ENCODE results near the gene ARHGEF12.
"Not testable (repeated sequence)": the region's sequence is repeated elsewhere in the genome, so short reads cannot be mapped to it uniquely, and the experiment has no call there.

The ARHGEF12 gene

GRCh38 chr11:120489799-120490198 is 153.6 kb downstream of the ARHGEF12 start:
- in situ Hi-C loops (cut with HindIII; ENCODE audit: low sequenced_read_pairs) = no loop called here

- in situ Hi-C loops (cut with HindIII; ENCODE audit: low sequenced_read_pairs) = no loop called here
Observed at GRCh38 chr11:120492486-120492885, 156.3 kb downstream of the ARHGEF12 start.

- in situ Hi-C loops (cut with HindIII; ENCODE audit: low sequenced_read_pairs) = no loop called here
Observed at GRCh38 chr11:120494595-120494994, 158.4 kb downstream of the ARHGEF12 start.

DNA sequence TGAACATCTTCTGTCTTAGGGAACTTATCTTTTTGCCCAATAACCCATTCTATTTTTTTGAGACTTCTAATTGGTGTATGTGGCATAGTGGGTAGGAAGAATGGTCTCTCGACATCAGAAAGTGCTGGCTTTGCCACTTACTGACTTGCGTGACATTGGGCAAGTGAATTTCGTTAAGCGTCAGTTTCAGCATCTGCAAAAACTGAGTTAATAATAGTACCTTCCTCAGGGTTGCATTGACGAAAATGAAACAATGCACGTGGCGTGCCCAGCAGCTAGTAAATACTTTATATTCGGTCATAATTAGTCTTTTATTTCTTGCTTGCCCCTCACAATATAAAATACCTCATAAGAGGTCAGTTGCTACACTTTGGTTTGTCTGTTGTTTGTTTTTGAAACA is 162.9 kb downstream of the ARHGEF12 start:
- in situ Hi-C loops (cut with HindIII; ENCODE audit: low sequenced_read_pairs) = no loop called here

DNA sequence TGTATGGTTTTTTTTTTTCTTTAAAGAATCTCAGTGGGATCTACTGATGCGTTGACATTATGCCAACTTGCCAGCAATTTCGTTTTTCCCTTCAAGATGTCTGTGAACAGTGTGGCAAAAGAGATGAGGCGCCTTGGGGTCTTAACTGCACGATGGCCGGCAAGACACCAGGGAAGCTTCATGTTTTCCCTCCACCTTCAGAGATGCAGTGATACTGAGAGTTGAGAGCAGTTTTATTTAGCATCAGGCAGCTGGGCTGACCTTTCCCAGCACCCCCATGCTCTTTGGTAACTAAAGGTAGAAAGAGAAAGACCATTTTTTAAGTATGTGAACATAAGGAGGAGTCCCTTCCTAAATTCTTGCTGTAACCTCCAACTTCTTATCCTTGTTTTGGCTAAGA is 163.6 kb downstream of the ARHGEF12 start:
- in situ Hi-C loops (cut with HindIII; ENCODE audit: low sequenced_read_pairs) = no loop called here

- in situ Hi-C loops (cut with HindIII; ENCODE audit: low sequenced_read_pairs) = no loop called here
Observed at GRCh38 chr11:120500414-120501071, 164.3 kb downstream of the ARHGEF12 start.

DNA sequence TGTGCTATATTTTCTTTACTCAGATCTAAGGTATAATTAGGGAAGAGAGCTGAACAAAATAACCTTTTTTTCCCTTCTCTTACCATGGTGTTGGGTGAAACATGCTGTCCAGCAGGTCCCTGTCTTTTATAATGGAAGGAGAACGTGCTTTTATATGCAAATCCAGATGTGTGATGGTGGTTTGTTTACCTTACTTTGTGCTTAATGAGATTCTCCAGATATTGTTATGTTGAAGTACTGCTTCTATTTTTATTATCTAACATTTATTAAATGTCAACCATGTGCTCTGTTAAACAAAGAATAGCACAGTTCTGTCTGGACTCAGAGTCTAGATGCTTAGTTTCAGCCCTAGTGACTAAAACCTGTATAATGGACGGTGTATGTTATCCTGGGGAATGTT is 165.2 kb downstream of the ARHGEF12 start:
- in situ Hi-C loops (cut with HindIII; ENCODE audit: low sequenced_read_pairs) = no loop called here

DNA sequence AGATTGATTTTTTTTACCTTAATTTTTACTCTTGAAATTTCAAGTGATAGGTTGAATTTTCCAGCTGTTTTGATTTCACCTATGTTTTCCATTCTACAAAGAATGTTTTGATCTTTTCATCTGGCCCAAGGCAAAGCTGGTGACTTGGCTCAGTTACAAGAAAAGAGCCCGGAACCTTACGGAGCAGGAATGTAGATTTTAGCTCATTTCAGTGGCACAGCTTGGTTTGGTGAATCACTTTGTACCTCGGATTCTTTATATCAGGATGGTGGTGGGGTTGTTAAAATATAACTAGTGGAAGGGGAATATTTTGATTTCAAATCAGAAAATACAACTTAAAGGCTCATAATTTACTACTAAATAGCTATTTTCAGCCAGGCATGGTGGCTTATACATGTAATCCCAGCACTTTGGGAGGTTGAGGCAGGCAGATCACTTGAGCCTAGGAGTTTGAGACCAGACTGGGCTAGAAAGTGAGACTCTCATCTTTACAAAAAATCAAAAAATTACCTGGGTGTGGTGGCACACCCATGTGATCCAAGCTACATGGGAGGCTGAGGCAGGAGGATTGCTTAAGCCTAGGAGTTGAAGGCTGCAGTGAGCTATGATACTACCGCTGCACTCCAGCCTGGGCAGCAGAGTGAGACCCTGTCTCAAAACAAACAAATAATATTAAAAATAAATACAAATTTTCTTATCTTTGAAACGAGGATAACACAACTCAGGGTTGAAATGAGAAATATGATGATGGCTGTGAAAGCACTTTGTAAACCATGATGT is 166.0 kb downstream of the ARHGEF12 start:
- in situ Hi-C loops (cut with HindIII; ENCODE audit: low sequenced_read_pairs) = no loop called here

- in situ Hi-C loops (cut with HindIII; ENCODE audit: low sequenced_read_pairs) = not testable (repeated sequence)
Observed at GRCh38 chr11:120503529-120503928, 167.3 kb downstream of the ARHGEF12 start.

- in situ Hi-C loops (cut with HindIII; ENCODE audit: low sequenced_read_pairs) = no loop called here
Observed at GRCh38 chr11:120505801-120506425, 169.7 kb downstream of the ARHGEF12 start.

GRCh38 chr11:120509346-120510053 is 173.3 kb downstream of the ARHGEF12 start:
- in situ Hi-C loops (cut with HindIII; ENCODE audit: low sequenced_read_pairs) = no loop called here

- in situ Hi-C loops (cut with HindIII; ENCODE audit: low sequenced_read_pairs) = no loop called here
Observed at GRCh38 chr11:120510406-120511115, 174.3 kb downstream of the ARHGEF12 start.

- in situ Hi-C loops (cut with HindIII; ENCODE audit: low sequenced_read_pairs) = no loop called here
Observed at GRCh38 chr11:120511116-120511819, 175.1 kb downstream of the ARHGEF12 start, which contains the start of gene GRIK4. TSS of gene GRIK4 (plus strand) at chr11:120511748. CDS start at chr11:120660319, 148,571 bp downstream.

DNA sequence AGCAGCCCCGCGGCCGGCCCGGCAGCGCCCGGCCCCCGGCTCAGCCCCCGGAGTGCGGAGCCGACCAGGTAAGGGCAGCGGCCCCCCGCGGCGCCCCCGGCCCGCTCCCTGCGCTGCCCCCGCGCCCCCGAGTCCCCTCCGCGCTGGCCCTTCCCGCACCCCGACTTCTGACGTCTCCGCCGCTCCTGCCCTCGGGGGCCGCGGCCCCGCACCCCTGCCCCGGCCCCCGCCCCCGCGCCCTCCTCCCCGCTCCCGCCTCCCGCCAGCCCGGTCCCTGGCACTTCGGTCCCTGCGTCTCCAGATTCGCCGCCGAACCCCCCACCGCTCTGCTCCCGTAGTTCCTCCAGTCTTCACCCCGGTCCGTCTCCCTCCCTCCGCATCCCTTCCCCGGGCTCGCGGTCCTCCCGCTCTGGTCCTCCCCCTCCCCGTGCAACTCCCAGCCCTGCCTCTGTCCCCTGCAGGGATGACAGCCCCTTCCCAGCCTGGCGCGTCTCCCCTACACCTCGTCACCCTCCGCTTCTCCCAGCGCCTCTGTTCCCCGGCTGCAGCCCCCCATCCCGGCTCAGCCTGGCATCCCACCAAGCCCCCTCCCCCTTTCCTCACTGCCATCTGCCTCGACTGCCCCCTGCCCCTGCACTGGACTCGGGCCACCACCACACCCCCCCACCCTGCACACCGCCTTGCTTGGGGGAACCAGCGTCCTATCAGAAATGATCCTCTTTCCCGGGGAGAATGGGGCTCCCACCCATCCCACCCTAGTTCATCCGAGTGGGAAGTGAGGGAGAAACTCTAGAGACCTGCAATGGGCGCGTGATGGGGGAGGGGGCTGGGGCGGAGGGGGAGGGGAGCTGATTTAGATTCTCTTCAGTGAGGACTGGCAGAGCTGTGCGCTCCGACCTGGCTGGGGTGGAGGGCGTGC is 175.9 kb downstream of the ARHGEF12 start:
- in situ Hi-C loops (cut with HindIII; ENCODE audit: low sequenced_read_pairs) = no loop called here

- in situ Hi-C loops (cut with HindIII; ENCODE audit: low sequenced_read_pairs) = no loop called here
Observed at GRCh38 chr11:120512739-120513435, 176.7 kb downstream of the ARHGEF12 start.

GRCh38 chr11:120513436-120514315 is 177.5 kb downstream of the ARHGEF12 start:
- in situ Hi-C loops (cut with HindIII; ENCODE audit: low sequenced_read_pairs) = no loop called here

GRCh38 chr11:120514541-120515121 is 178.4 kb downstream of the ARHGEF12 start:
- in situ Hi-C loops (cut with HindIII; ENCODE audit: low sequenced_read_pairs) = no loop called here

All from DLD1 (cell line).